Measurements from ENCODE around the gene PPIL1. TPM values are rescaled to one million over a fixed set of nuclear protein-coding genes. Genes with fewer than 3 reads are reported as not detected.
A peak's percentile ranks its signal among the peaks of the same experiment; 100 is the strongest.

The PPIL1 gene
- total RNA-seq (10 to 100 TPM; 66.6 to 68.8 TPM), polyA plus RNA-seq (23.3 TPM)

- no peaks in the 10 kb centered on the region for H3K36me3 ChIP-seq (ENCODE audit: insufficient read depth, low read length)
- peaks cover 34 to 45% (median 37%) of the 10 kb centered on the region in 3 donors for H3K4me1 Mint-ChIP-seq
- H3K36me3 Mint-ChIP-seq = peaks cover 0 to 28% (median 6%) of the 10 kb centered on the region in 3 donors
- H3K27ac Mint-ChIP-seq = peak within 1 kb of the TSS; percentile 94 to 100 (median 99)
- peaks cover 13 to 23% of the 10 kb centered on the region in 2 donors for H3K27me3 Mint-ChIP-seq
- H3K27ac ChIP-seq (ENCODE audit: low read depth, low read length) = peak within 1 kb of the TSS; percentile 89
- H3K27me3 ChIP-seq (ENCODE audit: insufficient read depth, low read length, poor library complexity, severe bottlenecking) = peaks cover 3% of the 10 kb centered on the region
- H3K4me1 ChIP-seq (ENCODE audit: insufficient read depth, low read length) = peaks cover 24% of the 10 kb centered on the region
- POLR2A ChIA-PET = interaction anchor here (0.5 to 3.6 kb wide), 6 partner anchors 11 to 299 kb away, joined by 3 to 21 read pairs (median 4); partner anchors contain the start of genes C6orf89 and MTCH1
- peak; percentile 76 to 92 (median 89) for DNase-seq
- CTCF ChIA-PET = interaction anchor here (1.0 to 6.0 kb wide), 10 partner anchors 10 to 335 kb away, joined by 3 to 63 read pairs (median 4); partner anchors contain the start of genes C6orf89, MTCH1 and PIM1
- H3K9me3 Mint-ChIP-seq = no peaks in the 10 kb centered on the region
- peak within 1 kb of the TSS; percentile 96 to 100 (median 100) for H3K4me3 Mint-ChIP-seq
- peak within 1 kb of the TSS; percentile 87 for H3K4me3 ChIP-seq (ENCODE audit: low read length)
- no peaks in the 10 kb centered on the region for H3K9me3 ChIP-seq (ENCODE audit: low read length)
These were observed at the start of gene PPIL1 for GRCh38 chr6:36874443-36875249. Gene PPIL1 (minus strand): TSS chr6:36874803. CDS start chr6:36874772, 31 bp downstream.

- H3K4me1 Mint-ChIP-seq = peaks cover 3 to 7% (median 5%) of the 10 kb centered on the region in 3 donors
- Histone ChIP-seq H3K4me3 (ENCODE audit: low read length) (no peak overlapping the region), H3K9me3 (ENCODE audit: low read length) (no peaks in the 10 kb centered on the region), H3K4me1 (ENCODE audit: insufficient read depth, low read length) (no peaks in the 10 kb centered on the region), H3K27me3 (ENCODE audit: insufficient read depth, low read length, poor library complexity, severe bottlenecking) (no peaks in the 10 kb centered on the region), H3K36me3 (ENCODE audit: insufficient read depth, low read length) (peaks cover 13% of the 10 kb centered on the region), H3K27ac (ENCODE audit: low read depth, low read length) (no peak overlapping the region)
- no peaks in the 10 kb centered on the region for H3K27me3 Mint-ChIP-seq
- H3K36me3 Mint-ChIP-seq = peaks cover 0 to 69% (median 12%) of the 10 kb centered on the region in 3 donors
- POLR2A ChIA-PET = no interaction called here
- H3K27ac Mint-ChIP-seq = peak overlapping the region in 3 of 8 donors; percentile 38 to 58 (median 56)
- H3K9me3 Mint-ChIP-seq = no peaks in the 10 kb centered on the region
- CTCF ChIA-PET = interaction anchor here (0.9 kb wide), 1 partner anchor 94 kb away, joined by 3 read pairs; no protein-coding TSS in a partner anchor
- no peak for DNase-seq
- no peak overlapping the region for H3K4me3 Mint-ChIP-seq
These were observed 49.5 kb upstream of the PPIL1 start for GRCh38 chr6:36924131-36924530.

DNA sequence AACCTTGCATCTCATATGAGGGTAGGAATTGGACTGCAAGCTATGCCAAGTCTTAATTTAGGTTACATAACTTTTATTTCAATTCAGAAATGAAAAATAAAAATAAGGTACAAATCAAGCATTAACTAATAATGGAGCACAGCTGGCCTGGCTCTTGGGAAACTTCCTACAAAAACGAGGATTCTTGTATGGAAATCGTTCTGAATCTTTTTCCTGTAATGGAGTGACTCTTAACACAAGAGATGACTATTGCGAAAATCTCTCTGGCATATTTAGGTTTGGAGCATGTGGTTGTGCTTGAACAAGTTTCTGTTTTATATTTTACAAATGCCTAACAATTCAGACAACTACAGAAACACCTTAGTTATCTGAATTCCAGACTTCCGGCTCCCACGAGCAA lies 45.9 kb upstream of the PPIL1 start:
- CTCF ChIA-PET = no interaction called here
- Mint-ChIP-seq H3K36me3 (peaks cover 0 to 93% (median 15%) of the 10 kb centered on the region in 3 donors), H3K4me3 (no peak overlapping the region), H3K27me3 (no peaks in the 10 kb centered on the region), H3K9me3 (no peaks in the 10 kb centered on the region), H3K4me1 (peaks cover 3 to 11% (median 7%) of the 10 kb centered on the region in 3 donors), H3K27ac (no peak overlapping the region)
- no peak for DNase-seq
- Histone ChIP-seq H3K4me1 (ENCODE audit: insufficient read depth, low read length) (no peaks in the 10 kb centered on the region), H3K27ac (ENCODE audit: low read depth, low read length) (no peak overlapping the region), H3K4me3 (ENCODE audit: low read length) (no peak overlapping the region), H3K9me3 (ENCODE audit: low read length) (no peaks in the 10 kb centered on the region), H3K36me3 (ENCODE audit: insufficient read depth, low read length) (peaks cover 36% of the 10 kb centered on the region), H3K27me3 (ENCODE audit: insufficient read depth, low read length, poor library complexity, severe bottlenecking) (no peaks in the 10 kb centered on the region)
- POLR2A ChIA-PET = no interaction called here

DNA sequence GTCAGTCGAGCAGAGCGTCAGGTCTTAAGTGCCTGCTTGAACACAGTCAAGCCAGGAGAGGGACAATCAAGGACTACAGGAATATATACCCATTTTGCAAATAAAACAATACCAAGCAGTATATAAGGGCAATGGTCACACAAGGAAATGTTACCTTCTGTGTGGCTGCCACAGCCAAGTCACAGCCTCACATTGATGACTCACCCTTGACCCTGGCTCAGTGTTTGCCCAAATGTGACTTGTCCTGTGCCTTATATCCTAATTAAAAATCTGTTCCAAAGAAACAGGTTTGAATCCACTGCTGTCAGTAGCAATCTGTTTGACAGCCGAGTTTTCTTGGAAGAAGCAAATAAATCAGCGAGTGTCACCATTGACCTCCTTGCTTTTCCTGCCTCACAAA lies 45.4 kb upstream of the PPIL1 start:
- peaks cover 0 to 94% (median 16%) of the 10 kb centered on the region in 3 donors for H3K36me3 Mint-ChIP-seq
- H3K4me1 Mint-ChIP-seq = peaks cover 3 to 7% (median 6%) of the 10 kb centered on the region in 3 donors
- peaks cover 39% of the 10 kb centered on the region for H3K36me3 ChIP-seq (ENCODE audit: insufficient read depth, low read length)
- H3K27ac Mint-ChIP-seq = no peak overlapping the region
- H3K9me3 ChIP-seq (ENCODE audit: low read length) = no peaks in the 10 kb centered on the region
- CTCF ChIA-PET = no interaction called here
- no peak overlapping the region for H3K27ac ChIP-seq (ENCODE audit: low read depth, low read length)
- H3K4me3 Mint-ChIP-seq = no peak overlapping the region
- POLR2A ChIA-PET = no interaction called here
- no peaks in the 10 kb centered on the region for H3K9me3 Mint-ChIP-seq
- no peak overlapping the region for H3K4me3 ChIP-seq (ENCODE audit: low read length)
- no peaks in the 10 kb centered on the region for H3K27me3 Mint-ChIP-seq
- H3K4me1 ChIP-seq (ENCODE audit: insufficient read depth, low read length) = no peaks in the 10 kb centered on the region
- DNase-seq = no peak
- no peaks in the 10 kb centered on the region for H3K27me3 ChIP-seq (ENCODE audit: insufficient read depth, low read length, poor library complexity, severe bottlenecking)

GRCh38 chr6:36917541-36918193 lies 43.1 kb upstream of the PPIL1 start:
- Mint-ChIP-seq H3K4me1 (peaks cover 11 to 25% (median 18%) of the 10 kb centered on the region in 3 donors), H3K27ac (peak overlapping the region in 2 of 8 donors; percentile 51 to 68), H3K4me3 (no peak overlapping the region), H3K27me3 (no peaks in the 10 kb centered on the region), H3K9me3 (no peaks in the 10 kb centered on the region), H3K36me3 (peaks cover 0 to 81% (median 23%) of the 10 kb centered on the region in 3 donors)
- peaks cover 10% of the 10 kb centered on the region for H3K4me1 ChIP-seq (ENCODE audit: insufficient read depth, low read length)
- no peaks in the 10 kb centered on the region for H3K9me3 ChIP-seq (ENCODE audit: low read length)
- H3K27me3 ChIP-seq (ENCODE audit: insufficient read depth, low read length, poor library complexity, severe bottlenecking) = no peaks in the 10 kb centered on the region
- no peak for DNase-seq
- no peak overlapping the region for H3K27ac ChIP-seq (ENCODE audit: low read depth, low read length)
- POLR2A ChIA-PET = no interaction called here
- peaks cover 42% of the 10 kb centered on the region for H3K36me3 ChIP-seq (ENCODE audit: insufficient read depth, low read length)
- CTCF ChIA-PET = no interaction called here
- H3K4me3 ChIP-seq (ENCODE audit: low read length) = no peak overlapping the region

DNA sequence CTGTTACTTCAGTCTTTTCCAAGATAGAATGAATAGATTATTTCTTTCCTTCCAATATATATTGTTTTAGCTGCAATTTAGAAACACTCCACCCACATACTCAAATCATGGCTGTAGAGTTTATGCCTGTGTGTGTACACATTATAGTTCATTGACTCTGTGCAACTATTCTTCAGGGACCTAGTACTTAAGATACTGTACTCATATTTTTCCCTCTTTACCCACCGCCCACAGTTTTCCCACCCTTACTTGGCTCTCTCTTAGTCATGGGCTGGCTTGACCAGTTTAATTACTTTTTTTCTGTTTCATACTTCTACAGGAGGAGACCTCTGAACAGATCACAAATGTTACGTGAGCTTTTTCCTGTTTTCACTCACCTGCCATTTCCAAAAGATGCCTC lies 41.5 kb upstream of the PPIL1 start:
- no peak overlapping the region for H3K4me3 Mint-ChIP-seq
- CTCF ChIA-PET = no interaction called here

DNA sequence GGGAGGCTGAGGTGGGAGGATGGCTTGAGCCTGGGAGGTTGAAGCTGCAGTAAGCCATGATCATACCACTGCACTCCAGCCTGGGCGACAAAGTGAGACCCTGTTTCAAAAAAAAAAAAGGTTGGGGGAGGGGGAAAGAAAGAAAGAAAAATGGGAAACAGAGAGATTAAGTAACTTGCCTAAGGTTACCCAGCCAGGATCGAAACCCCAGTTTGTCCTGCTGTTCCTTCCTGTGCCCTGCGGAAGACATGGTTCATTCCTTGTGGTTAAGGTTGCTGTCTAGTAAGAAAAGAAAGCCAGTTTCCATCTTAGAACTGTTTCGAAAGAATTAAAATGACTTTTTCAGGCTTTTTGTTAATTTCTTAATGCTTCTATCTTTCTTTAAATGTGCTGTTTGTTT lies 41.0 kb upstream of the PPIL1 start:
- Mint-ChIP-seq H3K4me3 (no peak overlapping the region), H3K36me3 (peaks cover 0 to 70% (median 16%) of the 10 kb centered on the region in 3 donors)
- H3K4me1 ChIP-seq (ENCODE audit: insufficient read depth, low read length) = peaks cover 22% of the 10 kb centered on the region

More for the DNA sequence above, 41.5 kb upstream of the PPIL1 start:
- Histone ChIP-seq H3K27me3 (ENCODE audit: insufficient read depth, low read length, poor library complexity, severe bottlenecking) (no peaks in the 10 kb centered on the region), H3K9me3 (ENCODE audit: low read length) (no peaks in the 10 kb centered on the region), H3K4me3 (ENCODE audit: low read length) (no peak overlapping the region), H3K4me1 (ENCODE audit: insufficient read depth, low read length) (peaks cover 22% of the 10 kb centered on the region), H3K27ac (ENCODE audit: low read depth, low read length) (no peak overlapping the region), H3K36me3 (ENCODE audit: insufficient read depth, low read length) (peaks cover 42% of the 10 kb centered on the region)
- peaks cover 0 to 73% (median 20%) of the 10 kb centered on the region in 3 donors for H3K36me3 Mint-ChIP-seq
- DNase-seq = no peak
- H3K9me3 Mint-ChIP-seq = no peaks in the 10 kb centered on the region
- peaks cover 23 to 37% (median 31%) of the 10 kb centered on the region in 3 donors for H3K4me1 Mint-ChIP-seq
- H3K27ac Mint-ChIP-seq = peak overlapping the region in 5 of 8 donors; percentile 14 to 77 (median 43)
- H3K27me3 Mint-ChIP-seq = no peaks in the 10 kb centered on the region
- POLR2A ChIA-PET = no interaction called here

More for the DNA sequence above, 41.0 kb upstream of the PPIL1 start:
- H3K9me3 ChIP-seq (ENCODE audit: low read length) = no peaks in the 10 kb centered on the region
- DNase-seq = no peak
- Mint-ChIP-seq H3K27me3 (no peaks in the 10 kb centered on the region), H3K4me1 (peaks cover 25 to 41% (median 31%) of the 10 kb centered on the region in 3 donors), H3K27ac (peak overlapping the region in 3 of 8 donors; percentile 14 to 88 (median 43)), H3K9me3 (no peaks in the 10 kb centered on the region)
- H3K27me3 ChIP-seq (ENCODE audit: insufficient read depth, low read length, poor library complexity, severe bottlenecking) = no peaks in the 10 kb centered on the region
- H3K36me3 ChIP-seq (ENCODE audit: insufficient read depth, low read length) = peaks cover 42% of the 10 kb centered on the region
- no peak overlapping the region for H3K4me3 ChIP-seq (ENCODE audit: low read length)
- no peak overlapping the region for H3K27ac ChIP-seq (ENCODE audit: low read depth, low read length)
- POLR2A ChIA-PET = no interaction called here
- CTCF ChIA-PET = no interaction called here
